ENCODE results near the gene CTBP2.
A peak's percentile ranks its signal among the peaks of the same experiment; 100 is the strongest.

The CTBP2 gene

GRCh38 chr10:125159932-125160855, at the start of gene CTBP2:
CTBP2 (minus strand) TSS chr10:125160563.
- DNase-seq (ENCODE audit: low spot score): peak; percentile 79

GRCh38 chr10:125209591-125210355, 49.4 kb upstream of the CTBP2 start:
- no peak for DNase-seq (ENCODE audit: low spot score)

- no peak for DNase-seq (ENCODE audit: low spot score)
These were observed 48.6 kb upstream of the CTBP2 start for GRCh38 chr10:125208854-125209565.

GRCh38 chr10:125206623-125207022, 46.3 kb upstream of the CTBP2 start:
- DNase-seq (ENCODE audit: low spot score): no peak

- DNase-seq (ENCODE audit: low spot score): no peak
These were observed 45.1 kb upstream of the CTBP2 start for GRCh38 chr10:125205431-125205830.

- DNase-seq (ENCODE audit: low spot score): no peak
These were observed 44.0 kb upstream of the CTBP2 start for GRCh38 chr10:125204400-125204799.

GRCh38 chr10:125203186-125203800, 42.9 kb upstream of the CTBP2 start:
- DNase-seq (ENCODE audit: low spot score): no peak

GRCh38 chr10:125201791-125202622, 41.6 kb upstream of the CTBP2 start:
- DNase-seq (ENCODE audit: low spot score): no peak

GRCh38 chr10:125201108-125201524, 40.8 kb upstream of the CTBP2 start:
- no peak for DNase-seq (ENCODE audit: low spot score)

GRCh38 chr10:125200396-125200795, 40.0 kb upstream of the CTBP2 start:
- no peak for DNase-seq (ENCODE audit: low spot score)

GRCh38 chr10:125199270-125199669, 38.9 kb upstream of the CTBP2 start:
- DNase-seq (ENCODE audit: low spot score): no peak

- no peak for DNase-seq (ENCODE audit: low spot score)
These were observed 34.5 kb upstream of the CTBP2 start for GRCh38 chr10:125194814-125195213.

- no peak for DNase-seq (ENCODE audit: low spot score)
These were observed 33.0 kb upstream of the CTBP2 start for GRCh38 chr10:125193306-125193877.

- no peak for DNase-seq (ENCODE audit: low spot score)
These were observed 32.3 kb upstream of the CTBP2 start for GRCh38 chr10:125192620-125193019.

GRCh38 chr10:125192005-125192404, 31.6 kb upstream of the CTBP2 start:
- no peak for DNase-seq (ENCODE audit: low spot score)

- DNase-seq (ENCODE audit: low spot score): no peak
These were observed 30.6 kb upstream of the CTBP2 start for GRCh38 chr10:125190946-125191345.

GRCh38 chr10:125190414-125190813, 30.1 kb upstream of the CTBP2 start:
- no peak for DNase-seq (ENCODE audit: low spot score)

GRCh38 chr10:125189162-125189561, 28.8 kb upstream of the CTBP2 start:
- DNase-seq (ENCODE audit: low spot score): no peak

GRCh38 chr10:125187238-125188194, 27.2 kb upstream of the CTBP2 start:
- no peak for DNase-seq (ENCODE audit: low spot score)

Measured in D341Med (cell line).